NCI-H2171 treated with DMSO at 0.1 percent for 48 hours (cell line): ENCODE results near the gene VPS13A.
A peak's percentile ranks its signal among the peaks of the same experiment; 100 is the strongest.

Experiments used
- DNase-seq: peaks from one replicate; lab custom pipeline; 2025; lab: John Stamatoyannopoulos, UW

VPS13A gene

GRCh38 chr9:77177143-77177893 lies at the start of gene VPS13A:
Gene VPS13A, plus strand, starts transcription at chr9:77177534. Its CDS starts 171 bp downstream, at chr9:77177705.
- DNase-seq: peak; percentile 96

- no peak for DNase-seq
These were observed 49.1 kb upstream of the VPS13A start for GRCh38 chr9:77128125-77128789.

DNA sequence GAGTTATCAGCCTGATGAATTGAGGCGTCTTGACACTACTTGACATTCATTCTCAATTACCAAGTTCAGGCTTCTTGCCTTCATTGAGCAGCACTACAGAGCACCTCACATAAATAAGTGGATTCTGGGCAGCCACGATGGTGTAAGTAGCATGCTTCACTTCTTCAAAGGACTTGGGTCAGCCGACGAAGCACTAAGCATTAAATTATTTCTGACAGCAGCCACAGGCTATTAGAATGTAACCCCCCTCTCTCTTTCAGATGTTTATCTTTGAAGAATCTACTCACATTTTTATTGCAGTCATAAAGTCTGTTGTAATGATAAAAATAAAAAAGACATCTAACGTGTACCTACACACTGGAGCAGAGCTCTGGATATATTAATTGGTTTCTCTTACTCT lies 45.9 kb upstream of the VPS13A start:
- DNase-seq: no peak

- no peak for DNase-seq
These were observed 44.3 kb upstream of the VPS13A start for GRCh38 chr9:77133011-77133410.

GRCh38 chr9:77142366-77142765 lies 35.0 kb upstream of the VPS13A start:
- DNase-seq: no peak

DNA sequence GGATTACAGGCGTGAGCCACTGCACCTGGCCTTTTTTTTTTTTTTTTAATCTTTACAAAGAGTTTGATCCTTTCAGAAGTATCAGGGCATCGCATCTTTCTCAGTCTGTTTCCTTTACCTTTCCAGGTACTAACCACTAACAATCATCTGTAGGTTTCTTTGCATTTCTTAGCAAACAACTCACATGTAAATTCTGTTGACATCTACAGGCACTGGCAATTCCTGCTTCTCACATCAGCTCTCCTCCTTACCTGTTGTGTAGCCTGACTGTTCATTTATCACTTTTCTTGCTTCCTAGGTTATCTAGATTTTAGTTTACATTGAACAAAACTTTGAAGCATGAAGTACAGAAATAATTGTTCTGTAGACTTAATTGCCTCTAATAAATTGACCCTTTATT lies 27.5 kb upstream of the VPS13A start:
- no peak for DNase-seq

GRCh38 chr9:77152289-77152688 lies 25.0 kb upstream of the VPS13A start:
- no peak for DNase-seq

DNA sequence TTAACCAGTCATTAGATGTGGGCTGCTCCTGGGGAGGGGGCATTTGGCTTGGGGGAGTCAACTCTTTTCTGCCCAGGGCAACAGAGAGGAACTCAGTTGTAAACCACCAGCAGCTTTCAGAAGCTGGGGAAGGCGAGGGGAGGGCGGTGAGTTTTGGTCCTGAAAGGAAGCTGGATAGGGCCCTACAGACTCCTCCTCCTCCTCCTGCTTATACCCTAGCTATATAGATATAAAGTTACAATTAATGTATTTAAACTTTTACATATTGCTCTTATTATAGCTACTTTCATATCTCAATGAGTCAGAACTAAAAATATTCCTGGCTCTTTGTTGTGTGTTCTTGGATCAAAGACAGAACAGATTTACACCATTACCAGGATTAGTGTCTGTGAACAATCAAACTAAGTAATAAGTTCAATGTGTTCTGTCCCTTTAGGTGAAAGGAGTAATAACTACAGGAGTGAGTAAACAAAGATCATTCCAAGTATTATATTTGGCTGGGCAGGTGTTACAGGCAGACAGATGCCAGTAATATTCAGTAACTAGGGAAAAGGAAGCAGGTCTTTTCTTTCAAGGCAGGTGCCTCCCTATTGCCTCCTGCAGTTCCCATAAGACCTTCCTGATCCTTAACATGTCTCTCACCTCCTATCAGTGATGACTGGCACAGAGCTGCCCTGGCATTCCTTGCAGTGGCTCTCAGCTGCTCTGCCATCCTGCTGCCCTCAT lies 20.5 kb upstream of the VPS13A start:
- DNase-seq: no peak

- DNase-seq: no peak
These were observed 18.4 kb upstream of the VPS13A start for GRCh38 chr9:77158772-77159513.

DNA sequence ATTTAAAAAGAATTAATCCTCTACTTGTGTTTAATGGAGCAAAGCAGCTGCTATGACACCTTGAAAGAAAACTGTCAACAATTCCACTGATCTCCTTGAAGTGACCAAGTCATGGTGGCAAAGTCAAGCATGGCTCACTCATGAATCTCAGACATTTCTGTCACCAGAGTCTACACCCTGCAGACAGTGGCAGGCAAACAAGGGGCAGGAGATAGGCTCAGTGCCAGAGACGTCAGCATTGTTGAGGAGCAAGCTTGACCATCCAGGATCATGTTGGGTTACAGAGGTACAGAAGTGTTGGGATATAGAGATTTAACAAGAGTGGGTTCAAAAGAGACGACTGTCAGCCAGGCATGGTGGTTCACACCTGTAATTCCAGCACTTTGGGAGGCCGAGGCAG lies 16.1 kb upstream of the VPS13A start:
- DNase-seq: no peak

DNA sequence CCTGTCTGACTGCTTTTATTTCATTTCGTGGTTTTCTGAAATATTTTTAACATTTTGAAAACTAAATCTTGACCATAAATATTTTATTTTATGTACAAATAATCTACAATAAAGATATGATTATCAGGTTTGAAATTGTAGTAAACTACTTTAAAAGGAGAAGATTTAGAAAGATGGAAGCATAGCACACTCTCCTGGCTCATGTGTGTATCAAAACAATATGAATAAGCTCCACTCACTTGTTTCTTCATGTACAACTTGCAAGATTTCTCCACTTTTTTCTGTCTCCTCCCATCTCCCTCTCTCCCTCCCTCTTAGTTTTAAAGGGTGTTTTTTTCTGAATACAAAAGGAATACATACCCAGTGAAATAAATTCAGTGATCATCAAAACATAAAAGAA lies 15.4 kb upstream of the VPS13A start:
- no peak for DNase-seq

DNA sequence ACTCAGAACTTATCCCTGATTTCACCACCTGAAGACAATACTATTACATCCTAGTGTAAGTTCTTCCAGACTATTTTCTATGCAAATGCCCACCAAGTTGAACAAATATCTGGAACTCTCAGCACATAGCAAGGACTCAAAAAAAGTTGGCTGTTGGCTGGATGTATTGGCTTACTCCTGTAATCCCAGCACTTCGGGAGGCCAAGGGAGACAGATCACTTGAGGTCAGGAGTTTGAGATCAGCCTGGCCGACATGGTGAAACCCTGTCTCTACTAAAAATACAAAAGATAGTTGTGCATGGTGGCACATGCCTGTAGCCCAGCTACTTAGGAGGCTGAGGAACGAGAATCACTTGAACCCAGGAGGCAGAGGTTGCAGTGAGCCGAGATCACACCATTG lies 15.0 kb upstream of the VPS13A start:
- no peak for DNase-seq

DNA sequence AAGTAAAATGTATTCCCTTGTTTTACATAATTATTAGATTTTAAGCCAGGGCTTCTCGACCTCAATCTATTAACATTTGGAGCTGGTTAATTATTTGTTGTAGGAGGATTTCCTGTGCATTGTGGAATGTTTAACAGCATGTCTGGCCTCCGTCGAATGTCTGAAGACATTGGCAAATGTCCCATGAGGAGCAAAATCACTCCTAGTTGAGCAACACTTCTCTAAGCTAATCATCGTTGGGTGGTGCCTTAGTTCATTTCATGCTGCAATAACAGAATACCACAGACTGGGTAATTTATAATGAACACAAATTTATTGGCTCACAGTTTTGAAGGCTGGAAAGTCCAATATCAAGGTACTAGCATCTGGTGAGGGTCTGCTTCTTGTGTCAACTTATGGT lies 13.4 kb upstream of the VPS13A start:
- DNase-seq: no peak

DNA sequence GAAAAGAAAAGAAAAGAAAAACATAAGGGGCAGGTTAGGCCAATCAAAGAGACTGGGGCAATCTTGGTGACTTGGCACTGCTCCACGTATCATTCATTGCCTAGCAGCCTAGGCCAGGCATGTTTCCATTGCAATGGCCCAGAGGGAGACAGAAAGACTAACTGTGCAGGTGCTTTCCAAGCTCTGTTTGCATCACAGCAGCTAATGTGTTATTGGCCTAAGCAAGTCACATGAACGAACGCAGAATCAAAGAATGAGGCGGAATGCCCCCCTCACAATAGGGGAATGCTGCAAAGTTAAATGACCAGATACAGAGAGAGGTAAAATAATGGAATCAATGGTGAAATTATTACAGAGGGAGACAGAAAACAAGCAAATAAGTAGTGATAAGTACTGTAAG lies 11.1 kb upstream of the VPS13A start:
- DNase-seq: no peak

GRCh38 chr9:77170991-77171699 lies 6.2 kb upstream of the VPS13A start:
- no peak for DNase-seq

- DNase-seq: no peak
These were observed 2.2 kb upstream of the VPS13A start for GRCh38 chr9:77175151-77175550.

GRCh38 chr9:77176106-77176505 lies 1.2 kb upstream of the VPS13A start:
- DNase-seq: no peak

- no peak for DNase-seq
These were observed 620 bp upstream of the VPS13A start for GRCh38 chr9:77176686-77177142.

- DNase-seq: peak; percentile 44
These were observed 810 bp downstream of the VPS13A start for GRCh38 chr9:77177894-77178794.

GRCh38 chr9:77180056-77180455 lies 2.7 kb downstream of the VPS13A start:
- DNase-seq: no peak

- DNase-seq: peak; percentile 52
These were observed 6.2 kb downstream of the VPS13A start for GRCh38 chr9:77183581-77183980.
